Measurements from ENCODE around the gene DNAJC5. TPM values are rescaled to one million over a fixed set of nuclear protein-coding genes. Genes with fewer than 3 reads are reported as not detected.

The DNAJC5 gene
- total and polyA plus RNA-seq, 2 donors (not counting 3 experiments of a cell fraction or from before 2014, with no cell fraction given) = 44.7 to 60.3 TPM

GRCh38 chr20:63898882-63899558, 4.1 kb downstream of the DNAJC5 start:
- no TSS peak for BruUV-seq (replicated peaks)
- DNase-seq (ENCODE audit: low read depth, low spot score) = no peak
- Histone ChIP-seq H3K9me3 (replicated peaks; ENCODE audit: control insufficient read depth, insufficient read depth, low read length) (no peaks in the 10 kb centered on the region), H3K4me3 (replicated peaks in 1 of 3; ENCODE audit: insufficient read depth in 1 of 3, low read depth in 1 of 3, low read length in 3 of 3) (no peak overlapping the region), H4K20me1 (replicated peaks; ENCODE audit: control insufficient read depth, extremely low read depth, insufficient read depth, low read length) (peaks cover 16% of the 10 kb centered on the region), H3K4me1 (ENCODE audit: control insufficient read depth, extremely low read depth, insufficient read depth, low read length) (peaks cover 14% of the 10 kb centered on the region), H3K27me3 (ENCODE audit: control insufficient read depth in 2 of 2, insufficient read depth in 2 of 2, low read length in 2 of 2) (no peaks in the 10 kb centered on the region), H3K36me3 (ENCODE audit: control insufficient read depth in 2 of 2, extremely low read depth in 1 of 2, insufficient read depth in 2 of 2, low read length in 2 of 2) (peaks cover 2 to 5% of the 10 kb centered on the region in 2 experiments), H3K27ac (ENCODE audit: insufficient read depth, low read depth, low read length) (no peak overlapping the region), H3K79me2 (ENCODE audit: control insufficient read depth, insufficient read depth, low read length) (peaks cover 84% of the 10 kb centered on the region), H2AFZ (ENCODE audit: low read depth, low read length) (no peak overlapping the region), H3K9ac (replicated peaks; ENCODE audit: extremely low read depth, insufficient read depth, low read length) (no peak overlapping the region), H3K4me2 (ENCODE audit: insufficient read depth, low read length) (no peak overlapping the region), H3K9me1 (replicated peaks; ENCODE audit: control insufficient read depth, extremely low read depth, insufficient read depth, low read length) (no peaks in the 10 kb centered on the region)
- dilution Hi-C loops (cut with MboI; ENCODE audit: extremely low pct_ligation_motif_present, low sequenced_read_pairs) (no loop called here), intact Hi-C loops (cut with micrococcal nuclease) (loop anchor here (10.0 kb wide), 1 partner anchor 156 kb away; no protein-coding TSS in a partner anchor)
- CTCF ChIA-PET = interaction anchor here (1.5 kb wide), 1 partner anchor 10 kb away, joined by 3 read pairs; no protein-coding TSS in a partner anchor
- no peak for TF ChIP-seq JUN (IDR thresholded peaks at IDR 0.05; ENCODE audit: borderline replicate concordance, insufficient read depth, insufficient read length, low read depth)
- no peak for FAIRE-seq
- POLR2A ChIA-PET = no interaction called here

GRCh38 chr20:63900413-63900812, 5.5 kb downstream of the DNAJC5 start:
- no peak for TF ChIP-seq CTCF (IDR thresholded peaks at IDR 0.05; ENCODE audit: extremely low read depth in 1 of 2, insufficient read depth in 1 of 2, low read depth in 1 of 2, low read length in 2 of 2)
- TF ChIP-seq JUN (IDR thresholded peaks at IDR 0.05; ENCODE audit: borderline replicate concordance, insufficient read depth, insufficient read length, low read depth) = no peak
- TF ChIP-seq MAX (IDR thresholded peaks at IDR 0.05; ENCODE audit: insufficient read depth, insufficient read length) = no peak
- TF ChIP-seq POLR2AphosphoS5 (IDR thresholded peaks at IDR 0.05; ENCODE audit: insufficient read depth, low read depth, low read length) = no peak
- no peak for TF ChIP-seq EZH2 (IDR thresholded peaks at IDR 0.05; ENCODE audit: borderline replicate concordance, low read depth, low read length, severe bottlenecking)
- TF ChIP-seq MYC (IDR thresholded peaks at IDR 0.05; ENCODE audit: low read depth, low read length) = no peak
- TF ChIP-seq FOS (IDR thresholded peaks at IDR 0.05; ENCODE audit: borderline replicate concordance, insufficient read depth, low read length) = no peak
- no peak for TF ChIP-seq GATA2 (IDR thresholded peaks at IDR 0.05; ENCODE audit: insufficient read depth, insufficient read length, low read depth, low read length)
- TF ChIP-seq POLR2A (IDR thresholded peaks at IDR 0.05; ENCODE audit: low read depth, low read length) = no peak
- intact Hi-C loops (cut with micrococcal nuclease) (no loop called here), dilution Hi-C loops (cut with MboI; ENCODE audit: extremely low pct_ligation_motif_present, low sequenced_read_pairs) (no loop called here)
- Histone ChIP-seq H3K4me1 (ENCODE audit: control insufficient read depth, extremely low read depth, insufficient read depth, low read length) (peaks cover 8% of the 10 kb centered on the region), H3K9me1 (replicated peaks; ENCODE audit: control insufficient read depth, extremely low read depth, insufficient read depth, low read length) (no peaks in the 10 kb centered on the region), H3K27me3 (ENCODE audit: control insufficient read depth in 2 of 2, insufficient read depth in 2 of 2, low read length in 2 of 2) (no peaks in the 10 kb centered on the region), H3K4me3 (replicated peaks in 1 of 3; ENCODE audit: insufficient read depth in 1 of 3, low read depth in 1 of 3, low read length in 3 of 3) (no peak overlapping the region), H3K36me3 (ENCODE audit: control insufficient read depth in 2 of 2, extremely low read depth in 1 of 2, insufficient read depth in 2 of 2, low read length in 2 of 2) (peaks cover 2 to 5% of the 10 kb centered on the region in 2 experiments), H3K27ac (ENCODE audit: insufficient read depth, low read depth, low read length) (no peak overlapping the region), H2AFZ (ENCODE audit: low read depth, low read length) (no peak overlapping the region), H4K20me1 (replicated peaks; ENCODE audit: control insufficient read depth, extremely low read depth, insufficient read depth, low read length) (peaks cover 16% of the 10 kb centered on the region), H3K9ac (replicated peaks; ENCODE audit: extremely low read depth, insufficient read depth, low read length) (no peak overlapping the region), H3K79me2 (ENCODE audit: control insufficient read depth, insufficient read depth, low read length) (peaks cover 97% of the 10 kb centered on the region), H3K4me2 (ENCODE audit: insufficient read depth, low read length) (no peak overlapping the region), H3K9me3 (replicated peaks; ENCODE audit: control insufficient read depth, insufficient read depth, low read length) (no peaks in the 10 kb centered on the region)
- DNase-seq (ENCODE audit: low read depth, low spot score) = no peak
- BruUV-seq (replicated peaks) = no TSS peak
- ChIA-PET CTCF (no interaction called here), POLR2A (no interaction called here)
- FAIRE-seq = no peak
